Uterus (tissue), 4 donors: ENCODE data around the gene PODXL. TPM values are rescaled to one million over a fixed set of nuclear protein-coding genes. Genes with fewer than 3 reads are reported as not detected.

ENCODE experiments used
- DNase-seq, 2 donors: peaks; one replicate each; pipeline ENCODE4 v3.0.0-alpha.2; 2019 to 2020
- H3K27ac ChIP-seq, 2 donors: fragments of 200-600 bp; sonication (generic); 1 replicate in 1 of 2; 2 replicates in 1 of 2; pipeline ENCODE4 v1.5.1; 2016 to 2018
- H3K27me3 ChIP-seq, 2 donors: fragments of 200-600 bp; sonication (generic); one replicate each; pipeline ENCODE4 v1.5.1; 2018 to 2019; ENCODE audit warnings: control low read depth in 1 of 2
- H3K36me3 ChIP-seq, 2 donors: fragments of 200-600 bp; sonication (generic); one replicate each; pipeline ENCODE4 v1.5.1; 2019; ENCODE audit warnings: control low read depth in 1 of 2
- H3K4me1 ChIP-seq, 2 donors: fragments of 200-600 bp; sonication (generic); one replicate each; pipeline ENCODE4 v1.5.1; 2018 to 2019; ENCODE audit warnings: control low read depth in 1 of 2
- H3K4me3 ChIP-seq, 2 donors: fragments of 200-600 bp; sonication (generic); 1 replicate in 1 of 2; 2 replicates in 1 of 2; pipeline ENCODE4 v1.5.1; 2018 to 2019; ENCODE audit warnings: mild to moderate bottlenecking in 1 of 2
- H3K9me3 ChIP-seq, 2 donors: fragments of 200-600 bp; sonication (generic); one replicate each; pipeline ENCODE4 v1.5.1; 2019; ENCODE audit warnings: control low read depth in 1 of 2
- CTCF ChIP-seq, 4 experiments: fragments of 200-600 bp in 2 of 4; fragments of 450-650 bp in 2 of 4; sonication (generic) in 2 of 4; IDR thresholded peaks; one replicate each; pipeline ENCODE4 v1.5.1; 2016 to 2019; ENCODE audit warnings: antibody characterized with exemption in 4 of 4, mild to moderate bottlenecking in 2 of 4, moderate library complexity in 1 of 4
- POLR2A ChIP-seq, 2 donors: fragments of 450-650 bp; IDR thresholded peaks; one replicate each; pipeline ENCODE4 v1.6.1; 2016; ENCODE audit warnings: antibody characterized with exemption in 2 of 2, mild to moderate bottlenecking in 1 of 2, moderate library complexity in 1 of 2
- intact Hi-C: fragments of 100-400 bp; cut with DNase I; formaldehyde crosslinking; loops from one replicate; pipeline ENCODE4 v1.15.1; 2023; ENCODE audit warnings: low total_unique reads
- total RNA-seq, 4 donors: library from RNA; depleted of rRNA in 3 of 4; stranded (reverse); fragments of >200 nt in 3 of 4; gene quantifications; one replicate each; pipeline versions ENCODE4 v1.1.0 to v1.2.4, GENCODE V29; 2014 to 2023
- donor health status: DM: yes; HTN: yes; CAD: no.

PODXL gene
- total RNA-seq, 4 donors from 2014 or later: 33.6 to 135 (median 36.1) TPM

GRCh38 chr7:131564640-131565039 is 8.2 kb upstream of the PODXL start:
- H3K27me3 ChIP-seq: no peaks in the 10 kb centered on the region
- intact Hi-C loops: no loop called here
- no peak for DNase-seq
- H3K4me1 ChIP-seq: no peaks in the 10 kb centered on the region
- TF ChIP-seq CTCF (IDR thresholded peaks at IDR 0.05) (no peak), POLR2A (IDR thresholded peaks at IDR 0.05) (no peak)
- no peak overlapping the region for H3K4me3 ChIP-seq
- H3K36me3 ChIP-seq: no peaks in the 10 kb centered on the region
- H3K9me3 ChIP-seq: no peaks in the 10 kb centered on the region
- no peak overlapping the region for H3K27ac ChIP-seq

- no peaks in the 10 kb centered on the region for H3K27me3 ChIP-seq
- H3K36me3 ChIP-seq: no peaks in the 10 kb centered on the region
- intact Hi-C loops: no loop called here
- H3K4me3 ChIP-seq: no peak overlapping the region
- no peak for DNase-seq
- TF ChIP-seq CTCF (IDR thresholded peaks at IDR 0.05) (no peak), POLR2A (IDR thresholded peaks at IDR 0.05) (no peak)
- H3K27ac ChIP-seq: no peak overlapping the region
- no peaks in the 10 kb centered on the region for H3K9me3 ChIP-seq
- no peaks in the 10 kb centered on the region for H3K4me1 ChIP-seq
Observed at GRCh38 chr7:131563918-131564317, 7.5 kb upstream of the PODXL start.

- intact Hi-C loops: no loop called here
- TF ChIP-seq CTCF (IDR thresholded peaks at IDR 0.05) (no peak), POLR2A (IDR thresholded peaks at IDR 0.05) (no peak)
- Histone ChIP-seq H3K4me3 (no peak overlapping the region), H3K27me3 (no peaks in the 10 kb centered on the region), H3K9me3 (no peaks in the 10 kb centered on the region), H3K4me1 (no peaks in the 10 kb centered on the region), H3K36me3 (no peaks in the 10 kb centered on the region), H3K27ac (no peak overlapping the region)
- no peak for DNase-seq
Observed at GRCh38 chr7:131562941-131563340, 6.5 kb upstream of the PODXL start.

GRCh38 chr7:131560061-131560460 is 3.6 kb upstream of the PODXL start:
- intact Hi-C loops: no loop called here
- Histone ChIP-seq H3K9me3 (no peaks in the 10 kb centered on the region), H3K27ac (no peak overlapping the region), H3K4me3 (no peak overlapping the region), H3K36me3 (no peaks in the 10 kb centered on the region), H3K27me3 (no peaks in the 10 kb centered on the region), H3K4me1 (peaks cover 0 to 8% of the 10 kb centered on the region in 2 donors)
- TF ChIP-seq CTCF (IDR thresholded peaks at IDR 0.05) (no peak), POLR2A (IDR thresholded peaks at IDR 0.05) (no peak)
- no peak for DNase-seq

GRCh38 chr7:131557652-131558385 is 1.4 kb upstream of the PODXL start:
- Histone ChIP-seq H3K27ac (peak overlapping the region; percentile 68 to 70), H3K4me3 (peak overlapping the region; percentile 24 to 37), H3K27me3 (no peaks in the 10 kb centered on the region), H3K9me3 (no peaks in the 10 kb centered on the region), H3K36me3 (no peaks in the 10 kb centered on the region), H3K4me1 (peaks cover 0 to 8% of the 10 kb centered on the region in 2 donors)
- intact Hi-C loops: loop anchor here (10.0 kb wide), 1 partner anchor 97 kb away; no protein-coding TSS in a partner anchor
- TF ChIP-seq CTCF (IDR thresholded peaks at IDR 0.05): no peak
- TF ChIP-seq POLR2A (IDR thresholded peaks at IDR 0.05): no peak
- DNase-seq: peak; percentile 39 to 52
